Stomach (tissue), 9 donors: Measurements from ENCODE around the gene BCAR1. TPM values are rescaled to one million over a fixed set of nuclear protein-coding genes. Genes with fewer than 3 reads are reported as not detected.

Experiments
- DNase-seq, 2 donors: peaks; one replicate each; pipeline versions ENCODE4 v3.0.0 to v3.0.0-alpha.2; 2013 to 2019
- H3K27ac ChIP-seq, 5 donors: fragments of 200-600 bp in 4 of 5; sonication (generic) in 4 of 5; one replicate each; pipeline ENCODE4 v1.5.1; 2013 to 2019; ENCODE audit warnings: mild to moderate bottlenecking in 1 of 5, moderate library complexity in 1 of 5
- H3K27me3 ChIP-seq, 3 donors: fragments of 200-600 bp; sonication (generic); one replicate each; pipeline ENCODE4 v1.5.1; 2017 to 2019; ENCODE audit warnings: mixed run types in 1 of 3
- H3K36me3 ChIP-seq, 4 donors: fragments of 200-600 bp; sonication (generic); 1 replicate in 3 of 4; 2 replicates in 1 of 4; pipeline ENCODE4 v1.5.1; 2016 to 2019
- H3K4me1 ChIP-seq, 4 donors: fragments of 200-600 bp; sonication (generic); one replicate each; pipeline ENCODE4 v1.5.1; 2016 to 2019
- H3K4me3 ChIP-seq, 4 donors: fragments of 200-600 bp; sonication (generic) in 3 of 4; one replicate each; pipeline ENCODE4 v1.5.1; 2016 to 2019; ENCODE audit warnings: mild to moderate bottlenecking in 1 of 4
- H3K9me3 ChIP-seq, 4 donors: fragments of 200-600 bp; sonication (generic); one replicate each; pipeline ENCODE4 v1.5.1; 2016 to 2019
- CTCF ChIP-seq, 7 experiments: fragments of 450-650 bp in 4 of 7; fragments of 200-600 bp in 3 of 7; sonication (generic) in 3 of 7; IDR thresholded peaks; one replicate each; pipeline ENCODE4 v1.5.1; 2016 to 2019; ENCODE audit warnings: antibody characterized with exemption in 7 of 7, control low read depth in 2 of 7, mild to moderate bottlenecking in 1 of 7
- EP300 ChIP-seq: sonication (generic); formaldehyde crosslinking; IDR thresholded peaks from one replicate; pipeline ENCODE4 v1.6.1; 2017; ENCODE audit warnings: antibody characterized with exemption
- POLR2A ChIP-seq, 4 donors: fragments of 450-650 bp; IDR thresholded peaks; one replicate each; pipeline ENCODE4 v1.6.1; 2016; ENCODE audit warnings: antibody characterized with exemption in 4 of 4, control low read depth in 2 of 4, mild to moderate bottlenecking in 1 of 4, moderate library complexity in 1 of 4
- POLR2AphosphoS5 ChIP-seq, 3 donors: sonication (generic); formaldehyde crosslinking; IDR thresholded peaks; one replicate each; pipeline ENCODE4 v1.6.1; 2016; ENCODE audit warnings: antibody characterized with exemption in 3 of 3
- WGBS, 5 donors: extraction: QIAGEN DNeasy Blood & Tissue Kit in 3 of 5; methylation state at CpG; one replicate each; pipeline versions ENCODE4 v1.1.5 to v1.1.7; 2013 to 2018; 5-methylcytosine and 5-hydroxymethylcytosine counted together
- intact Hi-C: fragments of 100-400 bp; cut with DNase I; formaldehyde crosslinking; loops from one replicate; pipeline ENCODE4 v1.15.1; 2023; ENCODE audit warnings: low total_unique reads
- polyA plus RNA-seq, 3 donors: library from polyadenylated mRNA; stranded (reverse); fragments of 200-250 nt; gene quantifications; one replicate each; pipeline ENCODE4 v1.2.3, GENCODE V29; 2013
- total RNA-seq, 5 donors: library from RNA; depleted of rRNA; stranded (reverse); fragments of >200 nt; gene quantifications; one replicate each; pipeline versions ENCODE4 v1.1.0 to v1.2.3, GENCODE V29; 2014 to 2016
- donor health status: healthy with polysubstance abuse.
- donor health status: Bipolar disorder and iron deficiency.
- donor health status: healthy.

BCAR1 gene
- total and polyA plus RNA-seq, 8 donors = 34.7 to 219 (median 56.8) TPM

GRCh38 chr16:75222271-75222783, 29.1 kb downstream of the BCAR1 start:
- Histone ChIP-seq H3K36me3 (no peaks in the 10 kb centered on the region), H3K27me3 (peaks cover 0 to 17% (median 0%) of the 10 kb centered on the region in 3 donors), H3K27ac (no peak overlapping the region), H3K4me3 (no peak overlapping the region), H3K4me1 (peaks cover 0 to 9% (median 4%) of the 10 kb centered on the region in 4 donors), H3K9me3 (no peaks in the 10 kb centered on the region)
- 56 to 71% (median 68%) methylated on average over 10 to 16 of the region's 16 CpGs for WGBS, 5 donors
- intact Hi-C loops = no loop called here
- TF ChIP-seq EP300 (no peak), POLR2AphosphoS5 (IDR thresholded peaks at IDR 0.05) (no peak), POLR2A (IDR thresholded peaks at IDR 0.05) (no peak), CTCF (IDR thresholded peaks at IDR 0.05) (no peak)
- no peak for DNase-seq

- no peaks in the 10 kb centered on the region for H3K9me3 ChIP-seq
- intact Hi-C loops = no loop called here
- H3K27me3 ChIP-seq = peaks cover 0 to 8% (median 0%) of the 10 kb centered on the region in 3 donors
- peaks cover 0 to 9% (median 2%) of the 10 kb centered on the region in 4 donors for H3K4me1 ChIP-seq
- DNase-seq = no peak
- H3K36me3 ChIP-seq = no peaks in the 10 kb centered on the region
- H3K27ac ChIP-seq = no peak overlapping the region
- 55 to 80% (median 68%) methylated on average over 5 of the region's 5 CpGs for WGBS, 5 donors
- H3K4me3 ChIP-seq = no peak overlapping the region
- TF ChIP-seq EP300 = no peak
- no peak for TF ChIP-seq POLR2AphosphoS5 (IDR thresholded peaks at IDR 0.05)
- TF ChIP-seq POLR2A (IDR thresholded peaks at IDR 0.05) = no peak
Observed at GRCh38 chr16:75219838-75220237, 31.6 kb downstream of the BCAR1 start.

- H3K36me3 ChIP-seq = no peaks in the 10 kb centered on the region
- H3K4me1 ChIP-seq = peaks cover 0 to 9% (median 2%) of the 10 kb centered on the region in 4 donors
- 61 to 80% (median 76%) methylated on average over 4 of the region's 4 CpGs for WGBS, 5 donors
- TF ChIP-seq POLR2A (IDR thresholded peaks at IDR 0.05) = no peak
- no peak for TF ChIP-seq POLR2AphosphoS5 (IDR thresholded peaks at IDR 0.05)
- TF ChIP-seq CTCF (IDR thresholded peaks at IDR 0.05) = no peak
- no peak for TF ChIP-seq EP300
- no peak for DNase-seq
- H3K9me3 ChIP-seq = no peaks in the 10 kb centered on the region
- H3K27me3 ChIP-seq = peaks cover 0 to under 1% (median 0%) of the 10 kb centered on the region in 3 donors
- no peak overlapping the region for H3K27ac ChIP-seq
- no peak overlapping the region for H3K4me3 ChIP-seq
- intact Hi-C loops = no loop called here
Observed at GRCh38 chr16:75219088-75219487, 32.3 kb downstream of the BCAR1 start.

GRCh38 chr16:75218256-75219076, 33.0 kb downstream of the BCAR1 start, which contains the start of gene CTRB1:
Gene CTRB1, plus strand, starts transcription at chr16:75218988. Its CDS starts 20 bp downstream, at chr16:75219008.
- intact Hi-C loops = no loop called here
- TF ChIP-seq EP300 (no peak), CTCF (IDR thresholded peaks at IDR 0.05) (no peak), POLR2A (IDR thresholded peaks at IDR 0.05) (no peak), POLR2AphosphoS5 (IDR thresholded peaks at IDR 0.05) (no peak)
- Histone ChIP-seq H3K9me3 (no peaks in the 10 kb centered on the region), H3K27ac (no peak within 1 kb of the TSS), H3K4me3 (no peak within 1 kb of the TSS), H3K36me3 (no peaks in the 10 kb centered on the region), H3K4me1 (peaks cover 0 to 9% (median 2%) of the 10 kb centered on the region in 4 donors), H3K27me3 (no peaks in the 10 kb centered on the region)
- DNase-seq = peak in 1 of 2 donors; percentile 67
- WGBS, 5 donors = 73 to 81% (median 80%) methylated on average over 16 to 19 of the region's 19 CpGs
